HG02884 (cell line): Measurements from ENCODE around the gene FOXB2.

ENCODE experiments used
- ATAC-seq: cut with Tn5 transposase; IDR thresholded peaks from one replicate; pipeline ENCODE4 v1.9.1; 2021; ENCODE audit warnings: mild to moderate bottlenecking, moderate library complexity; ENCODE audit not compliant: unreplicated experiment

Gene FOXB2

DNA sequence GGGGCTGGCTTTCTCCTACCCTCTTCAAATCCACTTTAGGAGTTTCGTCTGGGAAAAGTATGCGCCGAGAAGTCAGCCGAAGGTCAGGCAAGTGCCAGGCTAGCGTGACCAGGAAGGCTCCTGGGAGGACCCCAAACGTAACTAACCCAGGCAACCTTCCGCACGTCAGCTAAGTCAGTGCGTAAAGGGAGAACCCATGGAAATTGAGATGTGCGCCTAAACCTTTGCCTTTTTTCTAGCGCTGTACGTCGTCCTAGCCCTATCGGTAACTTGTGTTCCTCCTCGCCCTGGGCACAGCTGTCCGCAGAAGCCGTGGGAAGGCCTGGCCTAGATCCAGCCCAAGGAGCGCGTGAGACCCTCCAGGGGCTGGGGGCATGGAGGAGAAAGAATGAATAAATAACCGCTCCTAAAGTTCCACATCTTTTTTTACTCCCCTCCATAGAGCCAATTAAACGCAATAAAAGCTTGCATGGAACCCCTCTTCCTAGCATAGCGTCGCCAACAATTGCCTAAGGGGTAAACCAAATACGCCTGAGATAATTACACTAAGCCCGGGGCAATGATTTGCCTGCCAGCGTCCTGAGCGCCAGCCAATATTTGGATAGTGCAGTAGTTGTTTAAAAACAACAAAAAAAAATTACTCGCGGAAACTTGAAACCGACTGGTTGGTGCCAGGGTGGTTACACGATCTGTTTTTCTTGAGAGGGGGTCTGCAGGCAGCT lies 4.0 kb upstream of the FOXB2 start:
- no peak for ATAC-seq

DNA sequence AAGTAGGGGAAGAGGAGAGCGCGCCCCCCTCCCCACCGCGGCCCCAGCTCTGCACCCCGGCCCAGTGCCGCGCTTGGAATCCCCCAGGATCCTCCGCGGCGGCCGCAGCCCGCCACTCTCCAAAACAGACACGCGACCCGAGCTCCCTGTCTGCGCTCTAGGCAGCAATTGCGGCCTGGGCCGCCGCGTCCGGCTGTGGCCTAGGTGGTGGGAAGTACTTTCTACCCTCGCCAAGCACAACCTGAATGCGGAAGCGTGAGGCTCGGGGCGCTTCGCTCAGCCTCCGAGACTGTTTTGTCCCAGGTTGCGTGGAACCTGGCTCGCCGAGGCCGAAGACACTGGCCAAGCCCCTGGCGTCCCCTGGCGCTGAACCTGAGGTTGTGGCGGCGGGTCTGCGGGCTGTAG lies 3.3 kb upstream of the FOXB2 start:
- ATAC-seq: no peak

DNA sequence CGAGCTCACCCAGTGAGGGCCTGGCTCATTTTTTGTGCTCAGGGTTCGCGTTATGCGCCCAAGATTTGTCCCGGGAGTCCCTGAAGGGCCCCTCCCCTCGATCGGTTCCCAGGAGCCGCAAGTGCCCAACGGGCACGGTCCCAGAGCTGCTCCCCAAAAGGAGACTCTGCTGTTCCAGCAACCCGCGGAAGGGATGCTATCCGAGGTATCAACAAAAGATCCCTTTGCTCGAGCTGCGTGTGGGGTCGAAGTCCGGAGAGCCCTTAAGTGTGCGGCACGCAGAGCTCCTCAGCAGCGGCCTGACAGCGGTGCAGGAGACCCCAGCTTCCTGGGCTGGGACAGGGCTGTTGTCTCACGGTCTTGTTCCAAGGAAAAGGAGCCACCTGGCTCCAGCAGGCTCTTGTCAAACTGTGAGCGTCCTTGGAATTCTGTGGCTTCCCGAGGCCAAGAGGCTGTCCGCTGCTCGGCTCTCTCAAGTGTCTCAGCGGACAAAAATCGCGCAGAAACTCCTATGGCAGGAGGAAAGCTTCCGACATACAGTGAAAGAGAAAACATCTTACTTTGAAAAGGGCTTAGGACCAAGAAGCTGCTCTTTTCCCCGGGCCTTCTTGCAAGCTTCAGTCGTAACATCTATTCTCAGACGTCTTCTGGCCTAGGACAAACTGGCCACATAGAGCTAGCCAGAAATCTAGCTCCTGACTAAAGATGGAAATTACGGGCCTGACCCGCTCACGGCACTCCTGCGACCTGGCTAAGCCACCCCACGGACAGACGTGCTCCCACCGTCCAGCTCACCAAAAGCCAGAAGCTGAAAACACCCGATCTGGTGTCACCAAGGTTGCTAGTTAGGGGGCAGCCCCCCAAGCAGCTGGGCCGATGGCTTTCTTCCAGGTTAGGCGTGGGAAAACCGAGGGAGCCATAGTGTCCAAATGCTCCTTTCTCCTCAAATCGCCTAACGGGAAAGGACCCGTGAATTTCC lies 2.6 kb upstream of the FOXB2 start:
- ATAC-seq: no peak

DNA sequence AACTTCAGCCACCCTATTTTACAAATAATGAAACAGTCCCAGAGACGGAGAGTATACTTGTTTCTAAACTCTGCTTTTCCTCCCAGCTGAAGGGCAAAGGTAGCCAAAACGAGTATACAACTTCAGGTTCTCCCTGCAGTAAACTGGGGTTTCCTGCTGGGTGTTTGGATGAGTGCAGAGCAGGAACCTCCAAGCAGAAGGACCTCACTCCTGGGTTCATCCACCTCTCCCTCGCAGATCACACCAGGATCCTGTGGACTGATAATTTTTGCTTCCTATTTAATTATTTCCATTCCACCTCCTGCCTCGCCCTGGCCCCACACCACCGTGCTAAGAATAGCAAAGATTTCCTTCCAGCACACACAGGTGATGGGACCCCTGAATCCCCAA lies 2.0 kb upstream of the FOXB2 start:
- ATAC-seq: no peak

DNA sequence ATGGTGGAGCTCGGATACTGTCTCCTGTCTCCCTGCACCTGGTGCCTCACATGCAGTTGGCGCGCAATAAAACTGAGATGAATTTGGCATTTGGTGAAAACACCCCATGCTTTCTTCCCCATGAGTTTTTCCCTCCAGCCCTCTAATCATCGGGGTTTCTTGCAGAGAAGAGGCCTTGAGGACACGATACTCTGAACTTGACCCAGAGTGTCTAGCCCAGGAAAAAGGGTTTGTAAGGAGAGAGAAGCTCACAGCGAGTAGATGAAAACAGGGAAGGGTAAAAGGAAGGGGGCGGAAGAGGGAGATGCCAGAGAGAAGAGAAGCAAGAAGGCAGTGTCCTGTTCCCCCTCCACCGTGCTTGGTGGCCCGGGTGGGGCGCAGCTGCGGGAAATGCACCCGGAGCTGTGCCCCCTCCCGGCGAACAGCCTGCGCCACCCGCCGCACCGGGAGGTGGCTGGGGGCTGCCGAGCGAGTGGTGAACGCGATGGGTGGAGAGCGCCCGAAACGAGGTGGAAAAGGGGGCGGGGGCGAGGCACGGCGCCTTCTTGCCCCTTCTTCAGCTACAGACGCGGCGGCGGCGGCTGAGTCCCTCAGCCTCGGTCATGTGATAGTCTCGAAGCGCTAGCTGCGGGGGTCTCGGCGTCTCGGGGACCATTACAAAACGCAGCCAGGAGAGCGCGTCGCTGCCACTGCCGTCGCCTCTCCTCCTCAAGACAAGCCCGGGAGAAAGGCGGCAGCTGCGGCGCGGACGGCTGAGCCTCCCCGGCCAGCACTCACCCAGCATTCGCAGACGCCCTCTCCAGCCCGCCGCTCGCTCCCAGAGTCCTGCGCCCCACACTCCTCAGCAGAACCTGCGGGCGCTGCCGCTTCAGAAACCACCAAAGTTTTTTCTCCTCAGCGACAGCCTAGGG lies 1.1 kb upstream of the FOXB2 start:
- no peak for ATAC-seq

DNA sequence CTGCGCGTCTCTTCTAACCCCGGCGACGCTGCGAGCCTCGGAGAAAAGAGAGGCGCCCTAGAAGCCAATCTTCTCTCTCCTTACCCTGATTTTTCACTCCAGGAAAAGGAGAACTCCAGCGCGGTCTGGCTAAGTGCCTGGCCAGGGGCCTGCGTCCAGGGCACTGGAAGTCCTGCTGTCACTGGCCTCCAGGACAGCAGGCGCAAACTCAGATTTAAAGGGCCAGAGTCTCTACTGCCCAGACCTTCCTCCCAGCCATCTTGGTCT lies 553 bp upstream of the FOXB2 start:
- ATAC-seq: no peak

DNA sequence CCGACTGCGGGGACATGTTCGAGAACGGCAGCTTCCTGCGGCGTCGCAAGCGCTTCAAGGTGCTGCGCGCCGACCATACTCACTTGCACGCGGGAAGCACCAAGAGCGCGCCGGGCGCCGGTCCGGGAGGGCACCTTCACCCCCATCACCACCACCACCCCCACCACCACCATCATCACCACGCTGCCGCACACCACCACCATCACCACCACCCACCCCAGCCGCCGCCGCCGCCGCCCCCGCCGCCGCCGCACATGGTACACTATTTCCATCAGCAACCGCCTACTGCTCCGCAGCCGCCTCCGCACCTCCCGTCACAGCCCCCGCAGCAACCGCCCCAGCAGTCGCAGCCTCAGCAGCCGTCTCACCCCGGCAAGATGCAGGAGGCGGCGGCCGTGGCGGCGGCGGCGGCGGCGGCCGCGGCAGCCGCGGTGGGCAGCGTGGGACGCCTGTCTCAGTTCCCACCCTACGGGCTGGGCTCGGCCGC lies 514 bp downstream of the FOXB2 start:
- ATAC-seq: no peak

DNA sequence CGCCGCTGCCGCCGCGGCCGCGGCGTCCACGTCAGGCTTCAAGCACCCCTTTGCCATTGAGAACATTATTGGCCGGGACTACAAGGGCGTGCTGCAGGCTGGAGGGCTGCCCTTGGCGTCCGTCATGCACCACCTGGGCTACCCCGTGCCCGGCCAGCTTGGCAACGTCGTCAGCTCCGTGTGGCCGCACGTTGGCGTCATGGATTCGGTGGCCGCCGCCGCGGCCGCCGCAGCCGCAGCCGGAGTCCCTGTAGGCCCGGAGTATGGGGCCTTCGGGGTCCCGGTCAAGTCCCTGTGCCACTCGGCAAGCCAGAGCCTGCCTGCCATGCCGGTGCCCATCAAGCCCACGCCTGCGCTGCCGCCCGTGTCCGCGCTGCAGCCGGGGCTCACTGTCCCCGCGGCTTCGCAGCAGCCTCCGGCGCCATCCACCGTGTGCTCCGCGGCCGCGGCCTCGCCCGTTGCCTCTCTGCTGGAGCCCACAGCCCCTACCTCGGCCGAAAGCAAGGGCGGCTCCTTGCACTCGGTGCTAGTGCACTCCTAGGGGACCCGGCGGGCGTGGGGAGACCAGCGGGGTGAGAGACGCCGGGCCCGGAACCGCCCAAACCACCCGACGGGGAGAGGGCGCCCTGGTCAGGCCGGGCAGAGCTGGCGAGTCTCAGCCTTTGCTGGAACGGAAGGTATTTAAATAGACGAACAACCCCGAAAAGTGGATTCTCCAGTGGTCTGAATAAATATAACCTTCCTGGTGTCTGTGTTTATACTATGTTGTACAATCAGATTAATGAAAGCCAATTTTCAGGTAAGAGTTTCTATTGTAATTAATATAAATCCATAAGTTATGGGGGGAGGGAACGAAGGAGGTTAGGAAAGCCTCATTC lies 1.2 kb downstream of the FOXB2 start:
- no peak for ATAC-seq

DNA sequence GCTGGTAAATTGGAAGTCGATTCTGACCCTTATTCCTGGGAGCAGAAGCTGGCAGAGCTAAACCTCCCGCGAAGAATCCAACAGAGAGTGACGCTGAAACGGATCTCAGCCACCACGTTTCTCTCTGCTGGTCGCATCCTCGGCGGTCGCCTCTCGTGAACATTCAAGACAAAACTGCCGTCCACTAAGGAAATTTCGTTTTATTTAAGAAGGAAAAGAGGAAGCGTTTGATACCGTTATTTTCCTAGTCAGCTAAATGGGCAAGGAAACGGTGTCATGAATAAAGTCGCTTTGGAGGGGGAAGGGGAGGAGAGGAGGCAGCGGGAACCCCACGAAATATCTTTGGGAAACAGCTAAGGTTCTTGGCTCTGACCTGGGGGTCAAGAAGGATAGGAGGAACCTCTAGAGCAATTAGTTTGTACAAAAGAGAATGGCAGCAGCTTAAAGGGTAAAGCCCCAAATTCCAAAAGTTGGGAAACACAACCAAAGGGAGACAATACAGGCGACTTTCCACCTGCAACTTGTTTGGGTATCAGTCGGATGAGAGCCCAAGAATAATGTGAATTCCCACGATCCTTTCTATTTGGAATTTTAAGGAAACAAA lies 1.9 kb downstream of the FOXB2 start:
- no peak for ATAC-seq

DNA sequence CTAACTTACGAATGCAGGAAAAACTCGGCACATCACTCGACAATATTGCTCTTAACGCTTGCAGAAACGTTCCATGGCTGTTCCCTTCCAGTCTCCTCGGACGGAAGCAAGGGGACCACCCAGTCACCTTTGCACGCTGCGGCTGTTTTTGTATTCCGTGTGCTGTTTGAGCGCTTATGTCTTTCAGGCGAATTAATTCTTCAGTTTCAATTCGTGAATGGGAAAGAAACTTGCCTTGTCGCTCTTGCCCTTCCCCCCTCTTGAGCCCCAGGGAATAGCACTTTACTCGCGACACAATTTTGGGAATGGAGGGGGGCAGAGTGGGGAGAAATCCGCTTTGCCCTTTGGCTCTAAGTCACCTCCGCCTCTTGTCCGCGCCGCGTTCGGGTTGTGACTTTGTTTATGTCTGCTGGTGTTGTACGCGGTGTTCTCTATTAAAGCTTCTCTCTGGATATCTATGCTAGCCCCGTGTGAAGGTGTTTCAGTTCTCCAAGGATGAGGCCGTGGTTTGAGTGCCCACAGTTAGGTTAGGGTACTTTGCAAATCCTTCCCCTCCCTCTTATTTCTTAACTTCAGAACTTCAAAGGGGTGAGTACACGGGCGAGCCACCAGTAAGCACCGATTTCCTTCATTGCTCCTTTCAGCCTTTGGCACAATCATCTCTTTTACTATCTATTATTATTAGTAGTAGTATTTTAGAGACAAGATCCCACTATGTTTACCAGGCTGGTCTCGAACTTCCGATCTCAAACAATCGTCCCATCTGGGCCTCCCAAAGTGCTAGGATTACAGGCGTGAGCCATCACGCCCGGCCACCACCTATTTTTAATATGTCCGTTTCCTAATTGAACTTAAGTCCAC lies 2.7 kb downstream of the FOXB2 start:
- no peak for ATAC-seq

DNA sequence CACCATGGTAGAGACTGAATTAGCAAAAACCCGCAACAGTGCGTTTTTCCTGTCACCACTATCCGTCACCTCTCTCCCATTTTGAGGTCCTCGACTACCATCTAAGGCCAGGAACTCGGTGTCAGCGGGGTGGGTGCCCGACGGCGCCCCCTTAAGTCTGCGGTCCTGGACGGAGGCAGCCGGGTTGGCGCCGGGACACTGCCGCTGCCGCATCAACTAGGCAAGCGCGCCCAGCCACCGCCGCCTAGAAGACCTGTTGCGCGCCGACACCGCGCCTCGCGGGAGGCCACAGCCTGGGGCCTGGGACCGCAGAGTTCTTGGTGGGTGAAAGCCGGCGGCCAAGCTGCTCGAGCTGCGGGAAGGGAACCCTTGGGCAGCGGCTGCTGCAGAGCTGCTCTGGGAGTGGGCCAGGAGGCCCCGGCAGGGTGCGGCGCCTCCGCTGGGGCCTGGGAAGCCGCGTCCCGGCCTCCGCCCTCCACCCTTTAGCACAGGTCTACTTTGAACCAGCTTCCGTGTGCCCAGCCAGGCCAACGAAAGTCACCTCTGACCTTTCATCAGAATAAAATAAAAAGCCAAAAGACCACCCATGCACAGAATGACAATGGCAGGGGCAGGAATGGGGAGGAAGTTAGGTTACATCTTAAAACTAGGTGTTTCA lies 3.5 kb downstream of the FOXB2 start:
- no peak for ATAC-seq

DNA sequence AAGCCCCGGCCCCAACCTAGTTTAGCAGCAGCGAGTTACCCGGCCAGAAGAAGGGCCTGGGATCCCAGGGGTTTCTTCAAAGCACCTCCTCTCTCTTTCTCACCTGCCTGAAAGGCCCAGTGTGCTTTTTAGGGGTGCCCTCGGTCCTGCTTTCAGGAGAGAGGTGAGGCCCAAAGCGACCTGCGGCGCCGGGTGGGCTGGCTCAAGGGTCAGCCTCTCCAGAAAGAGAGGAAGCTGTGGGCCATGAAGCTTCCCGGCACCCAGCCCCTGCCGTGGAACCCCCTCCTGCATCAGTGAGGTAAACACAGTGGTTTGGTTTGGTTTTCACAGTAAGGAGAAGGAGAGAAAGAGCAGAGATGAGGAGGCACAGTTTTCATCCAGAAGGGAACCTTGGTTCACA lies 4.3 kb downstream of the FOXB2 start:
- no peak for ATAC-seq

DNA sequence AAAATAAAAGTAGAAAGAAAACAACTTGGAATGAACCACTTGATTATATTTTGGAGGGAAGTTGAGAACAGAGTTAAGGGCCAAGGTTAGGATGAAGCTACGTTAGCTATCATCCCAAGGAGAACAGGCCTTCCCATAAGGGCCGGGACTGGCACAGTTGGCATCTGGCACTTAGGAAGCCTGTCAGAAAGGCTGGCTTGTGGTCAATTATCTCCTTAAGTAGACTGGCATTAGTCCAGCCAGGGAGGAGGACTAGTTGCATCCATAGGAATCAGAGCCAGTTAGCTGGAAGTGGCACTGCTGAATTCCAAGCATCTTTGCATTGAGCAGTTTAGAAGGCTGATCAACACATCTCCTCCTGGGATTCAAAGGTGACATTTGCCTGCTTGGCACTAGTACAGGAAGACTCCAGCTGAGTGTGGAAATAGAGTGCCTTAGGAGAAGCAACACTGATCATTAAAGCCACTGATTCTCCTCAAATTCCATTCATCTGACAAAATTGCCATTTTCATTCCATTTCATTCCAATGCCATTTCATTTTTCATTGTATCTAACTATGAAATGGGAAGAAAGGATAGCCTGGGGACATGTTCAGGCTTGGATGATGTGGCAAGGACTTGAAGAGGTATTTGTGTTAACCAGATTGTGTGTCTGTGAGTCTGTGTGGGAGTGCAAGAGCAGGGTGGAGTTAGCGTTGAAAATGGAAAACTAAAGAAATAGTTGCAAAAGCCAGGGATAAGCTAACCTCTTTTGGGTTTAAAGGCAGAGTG lies 5.5 kb downstream of the FOXB2 start:
- ATAC-seq: no peak

DNA sequence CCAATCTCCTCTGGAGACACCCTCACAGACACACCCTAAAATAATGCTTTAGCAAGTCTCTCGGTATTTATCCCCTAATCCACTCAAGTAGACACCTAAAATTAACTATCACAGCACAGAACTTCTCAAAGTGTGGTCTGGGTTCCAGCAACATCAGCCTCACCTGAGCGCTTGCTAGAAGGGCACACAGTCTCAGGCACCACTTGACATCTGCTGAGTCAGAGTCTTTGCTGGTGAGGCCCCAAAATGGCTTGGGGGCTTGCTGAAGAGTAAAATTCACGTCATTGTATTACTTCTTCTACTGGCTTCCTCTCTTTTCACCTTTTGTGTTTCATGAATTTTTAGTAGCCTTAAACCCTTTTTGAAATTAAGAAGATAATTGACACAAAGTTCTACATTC lies 9.0 kb downstream of the FOXB2 start:
- no peak for ATAC-seq

DNA sequence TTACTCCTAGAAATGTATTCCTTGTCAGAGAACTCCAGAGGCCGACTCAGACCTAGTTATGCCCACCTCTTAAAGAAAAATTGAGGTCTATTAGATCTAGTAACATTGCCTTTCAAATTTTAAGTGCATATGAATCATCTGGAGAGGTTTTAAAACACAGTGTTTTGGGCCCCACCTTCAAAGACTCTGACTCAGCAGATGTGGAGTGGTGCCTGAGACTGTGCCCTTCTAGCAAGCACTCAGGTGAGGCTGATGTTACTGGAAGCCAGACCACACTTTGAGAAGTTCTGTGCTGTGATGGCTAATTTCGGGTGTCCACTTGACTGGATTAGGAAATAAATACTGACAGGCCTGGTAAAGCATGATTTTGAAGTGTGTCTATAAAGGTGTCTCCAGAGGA lies 10.6 kb downstream of the FOXB2 start:
- no peak for ATAC-seq

DNA sequence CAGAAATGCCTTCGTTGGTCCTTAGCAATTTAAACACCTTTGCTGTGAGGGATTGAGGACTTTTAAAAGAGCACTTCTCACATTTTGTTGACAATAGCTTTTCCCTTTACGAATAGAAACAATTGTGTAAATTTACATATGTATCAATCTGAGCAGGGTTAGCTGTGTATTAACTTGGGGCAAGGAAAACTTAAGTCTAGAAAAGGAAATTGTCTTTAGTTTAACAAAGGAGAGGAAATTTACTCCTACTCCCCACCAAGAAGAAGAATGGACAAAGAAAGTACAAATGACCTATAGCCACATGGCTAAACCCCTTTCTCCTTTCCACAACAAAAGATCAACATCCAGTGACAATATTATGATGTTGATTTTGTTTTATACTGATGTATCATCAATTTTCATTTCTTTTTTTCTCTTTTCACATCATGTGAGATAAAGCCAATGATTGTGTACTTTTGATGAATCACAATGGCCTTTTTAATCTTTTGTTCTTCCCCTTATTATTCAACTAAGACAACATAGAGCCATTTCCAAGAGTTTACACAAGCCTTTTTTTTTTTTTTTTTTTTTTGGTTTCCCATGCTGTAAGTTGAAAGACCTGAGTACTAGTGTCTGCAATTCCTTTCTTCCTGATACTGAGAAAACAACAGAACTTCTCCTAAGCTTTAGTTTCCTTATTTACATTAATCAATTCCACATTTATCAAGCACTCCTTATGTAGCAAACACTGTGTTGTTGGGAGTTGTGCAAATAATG lies 19.0 kb downstream of the FOXB2 start:
- no peak for ATAC-seq

DNA sequence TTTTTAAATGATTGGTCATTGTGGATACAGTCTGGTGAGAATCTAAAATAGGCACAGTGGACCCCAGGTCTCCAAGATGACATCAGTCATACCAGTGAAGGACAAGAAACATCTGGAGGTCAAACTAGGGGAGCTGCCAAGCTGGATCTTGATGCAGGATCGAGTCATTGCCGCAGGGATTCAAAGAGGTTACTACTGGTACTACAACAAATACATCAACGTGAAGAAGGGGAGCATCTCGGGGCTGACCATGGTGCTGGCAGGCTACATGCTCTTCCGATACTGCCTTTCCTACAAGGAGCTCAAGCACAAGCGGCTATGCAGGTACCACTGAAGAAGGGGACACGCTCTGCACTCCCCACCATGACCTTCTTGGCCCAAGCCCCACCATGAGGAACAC lies 20.9 kb downstream of the FOXB2 start:
- ATAC-seq: no peak
